Adrenal gland (tissue), 5 donors: ENCODE data around the gene TENT5C.

Source experiments
- CTCF ChIP-seq, 6 experiments: fragments of 450-650 bp in 4 of 6; fragments of 200-600 bp in 2 of 6; sonication (generic) in 1 of 6; IDR thresholded peaks; 1 replicate in 5 of 6; 2 replicates in 1 of 6; pipeline versions ENCODE4 v1.5.1 to v1.8.0; 2016 to 2021; ENCODE audit warnings: antibody characterized with exemption in 6 of 6, mild to moderate bottlenecking in 2 of 6, moderate library complexity in 1 of 6
- POLR2A ChIP-seq, 2 donors: fragments of 450-650 bp; IDR thresholded peaks; one replicate each; pipeline ENCODE4 v1.6.1; 2017; ENCODE audit warnings: antibody characterized with exemption in 2 of 2, mild to moderate bottlenecking in 2 of 2, moderate library complexity in 1 of 2
- donor health status: DM: no; HTN: no; CAD: no.

DNA sequence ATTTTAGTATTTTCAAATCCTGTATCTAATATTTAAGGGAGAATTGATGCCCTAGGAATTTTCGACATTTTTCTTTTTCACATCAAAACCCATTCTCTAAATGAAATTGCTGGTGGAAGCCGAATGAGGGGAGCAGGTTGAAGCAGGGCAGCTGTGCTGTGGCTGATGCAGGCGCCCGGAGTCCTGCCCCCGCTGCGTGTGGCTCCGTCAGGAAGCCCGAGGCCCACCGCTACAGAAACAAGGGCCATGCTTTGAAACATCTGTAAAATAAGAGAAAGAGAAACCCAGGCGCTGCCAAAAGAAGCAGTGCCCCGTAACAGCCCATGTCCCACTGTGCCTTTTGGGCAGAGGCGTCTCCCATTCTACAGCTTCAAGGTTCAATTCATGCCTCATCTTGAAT is 41.1 kb downstream of the TENT5C start:
- no peak for TF ChIP-seq POLR2A (IDR thresholded peaks at IDR 0.05)
- no peak for TF ChIP-seq CTCF (IDR thresholded peaks at IDR 0.05)
